ENCODE results near the gene KIAA1217.

The KIAA1217 gene

DNA sequence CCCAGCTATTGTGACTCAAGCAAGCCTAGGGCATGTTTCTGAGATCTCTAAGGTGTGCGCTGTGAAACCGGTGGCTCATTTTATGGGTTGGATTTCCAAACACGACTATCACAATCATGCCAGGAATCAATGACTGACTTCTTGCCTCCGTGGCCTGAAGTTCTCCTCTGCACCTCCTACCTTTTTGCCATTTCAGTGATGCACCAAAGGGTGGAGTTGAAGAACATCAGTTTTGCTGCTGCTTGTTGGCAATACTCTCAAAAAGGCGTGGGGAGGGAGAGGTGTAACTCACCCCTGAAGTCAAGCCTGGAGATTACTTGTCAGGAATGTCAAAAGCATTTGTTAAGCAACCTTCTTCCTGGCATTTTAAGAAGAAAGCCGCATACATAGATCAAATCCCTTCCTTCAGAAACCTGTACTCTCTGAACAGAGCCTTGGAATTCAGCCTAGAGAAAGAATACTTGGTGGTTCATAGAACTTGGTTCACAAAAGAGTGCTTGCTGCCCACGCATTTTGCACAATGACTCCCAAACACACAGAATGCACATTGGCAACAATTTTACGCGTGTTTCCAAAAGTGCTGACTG, 41.0 kb downstream of the KIAA1217 start:
- DNase-seq, result no peak

GRCh38 chr10:24251547-24251946, 42.6 kb downstream of the KIAA1217 start:
- DNase-seq, result no peak

DNA sequence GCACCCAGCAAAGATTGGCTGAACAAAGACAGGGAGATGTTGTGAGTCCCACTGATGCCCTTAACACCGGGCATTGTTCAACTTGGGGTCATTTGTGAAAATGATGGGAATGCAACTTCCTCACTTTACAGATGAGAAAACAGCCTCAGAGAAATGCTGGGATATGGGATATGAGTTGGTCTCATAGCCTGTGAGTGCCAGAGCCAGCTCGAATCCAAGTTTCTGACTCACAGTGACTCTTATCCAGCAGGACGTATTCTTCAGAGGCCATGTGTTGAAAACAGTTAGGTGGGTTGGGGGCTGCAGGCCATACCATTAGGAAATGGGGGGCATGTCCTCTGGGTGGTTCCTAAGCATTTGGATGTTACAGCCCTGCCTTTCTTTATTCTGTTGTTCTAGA, 45.2 kb downstream of the KIAA1217 start:
- DNase-seq, result no peak

GRCh38 chr10:24255115-24255880, 46.4 kb downstream of the KIAA1217 start:
- DNase-seq, result no peak

DNA sequence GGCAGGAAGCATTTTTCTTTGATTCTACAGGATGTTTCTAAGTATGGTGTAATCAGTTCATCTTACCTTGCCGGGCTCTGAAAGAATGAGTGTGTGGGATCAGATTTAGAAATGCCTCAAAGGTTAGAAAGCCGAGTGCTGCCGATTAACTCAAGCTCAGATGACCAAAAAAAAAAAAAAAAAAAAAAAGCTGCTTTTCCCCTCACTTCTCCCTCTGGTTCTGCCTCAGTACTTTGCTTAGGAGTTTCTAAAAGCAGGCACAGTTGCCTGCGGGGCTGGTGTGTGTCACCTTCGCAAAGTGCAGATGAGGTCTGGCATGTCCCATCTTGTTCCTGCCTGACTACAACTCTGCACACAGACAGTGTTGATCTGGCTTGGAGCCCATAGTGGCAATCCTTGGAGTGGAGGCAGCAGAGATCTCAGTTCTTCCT, 47.0 kb downstream of the KIAA1217 start:
- DNase-seq, result no peak

DNA sequence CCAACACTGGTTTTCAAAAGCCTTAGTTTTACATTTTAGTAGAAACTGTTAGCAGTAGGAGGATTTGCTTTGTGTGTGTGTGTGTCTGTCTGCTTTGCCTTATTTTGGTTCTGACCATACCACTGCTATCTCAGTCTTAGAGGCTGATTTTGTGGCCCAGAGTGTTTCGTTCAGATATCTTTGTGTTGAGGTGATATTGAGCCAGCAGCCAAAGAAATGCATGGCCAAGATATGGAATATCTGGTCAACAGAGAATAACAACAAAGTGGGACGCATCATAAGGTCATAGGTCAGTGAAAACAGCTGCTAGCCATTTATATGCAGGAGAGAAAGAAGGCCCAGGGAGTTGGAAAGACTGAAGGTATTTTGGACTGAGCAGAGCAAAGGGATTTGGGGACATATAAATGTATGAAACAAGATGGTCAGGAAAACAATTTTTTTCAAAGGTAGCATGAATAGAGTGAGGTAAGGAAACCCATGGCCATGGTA, 47.7 kb downstream of the KIAA1217 start:
- no peak for DNase-seq

DNA sequence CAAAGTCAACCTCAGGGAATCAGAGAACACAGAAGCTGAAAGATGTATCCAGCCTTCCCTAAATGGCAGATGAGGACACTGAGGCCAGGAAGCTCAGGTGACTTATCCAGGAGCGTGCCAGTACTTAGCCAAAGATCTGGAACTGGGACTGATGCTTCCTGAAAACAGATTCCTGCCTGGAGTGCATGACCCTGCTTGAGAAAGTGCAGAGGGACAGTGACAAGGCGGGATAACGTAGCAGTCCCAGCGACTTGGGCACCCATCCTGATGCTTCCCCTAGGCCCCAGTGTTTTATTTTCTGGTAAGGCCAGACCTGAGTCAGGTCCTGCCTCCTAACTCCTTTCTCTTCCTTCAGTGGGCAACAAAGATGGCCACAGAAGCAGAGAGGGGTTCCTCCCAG, 48.6 kb downstream of the KIAA1217 start:
- no peak for DNase-seq

DNA sequence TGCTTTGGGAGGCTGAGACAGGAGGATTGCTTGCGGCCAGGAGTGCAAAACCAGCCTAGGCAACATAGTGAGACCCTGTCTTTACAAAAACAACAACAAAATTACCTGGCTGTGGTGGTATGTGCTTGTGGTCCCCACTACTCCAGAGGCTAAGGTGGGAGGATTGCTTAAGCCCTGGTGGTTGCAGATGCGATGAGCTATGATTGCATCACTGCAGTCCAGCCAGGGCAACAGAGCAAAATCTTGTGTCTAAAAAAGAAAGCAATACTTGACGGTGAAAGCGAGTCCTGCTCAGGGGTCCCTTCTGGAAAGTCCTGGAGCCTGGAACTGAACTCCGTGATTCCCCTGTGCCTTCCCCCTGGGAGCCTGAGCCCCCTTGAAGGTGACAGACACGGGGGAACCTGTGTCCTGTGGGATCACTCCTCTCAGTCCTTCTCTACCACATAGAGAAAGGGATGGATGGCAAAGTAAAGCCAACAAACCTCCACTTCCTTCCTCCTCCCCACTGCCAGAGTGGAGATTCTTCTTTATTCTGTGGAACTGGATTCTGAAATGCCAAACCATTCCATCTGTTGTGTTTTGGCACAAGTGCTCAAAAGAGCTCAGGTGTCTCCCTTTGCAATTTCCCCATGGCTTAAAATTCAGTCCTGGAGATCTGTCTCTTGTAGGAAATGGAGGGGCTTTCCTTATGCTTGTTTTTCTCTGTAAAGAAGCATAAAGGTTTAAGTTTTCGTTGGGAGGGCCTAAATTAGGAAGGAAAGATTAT, 50.6 kb downstream of the KIAA1217 start:
- no peak for DNase-seq

DNA sequence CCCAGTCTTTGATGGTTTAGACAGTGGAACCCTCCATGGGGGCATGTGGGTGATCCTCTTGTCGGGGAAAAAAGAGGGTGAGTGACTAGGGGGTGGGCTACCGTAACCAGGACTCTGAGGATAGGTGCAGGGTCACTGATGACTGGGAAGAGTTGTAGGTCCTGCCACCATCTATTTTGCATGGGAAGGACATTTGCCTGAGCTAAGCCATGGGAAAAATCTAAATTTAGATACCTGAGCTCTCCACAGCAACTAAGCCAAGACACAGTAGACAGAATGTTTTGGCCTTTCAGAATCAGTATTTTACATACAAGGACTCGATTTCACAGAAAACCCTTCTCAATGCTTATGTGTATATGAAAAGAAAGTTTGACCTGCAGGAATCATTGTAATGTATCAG, 52.7 kb downstream of the KIAA1217 start:
- no peak for DNase-seq

- DNase-seq, result no peak
Observed at GRCh38 chr10:24262929-24263590, 54.1 kb downstream of the KIAA1217 start.

- no peak for DNase-seq
Observed at GRCh38 chr10:24269476-24269875, 60.5 kb downstream of the KIAA1217 start.

DNA sequence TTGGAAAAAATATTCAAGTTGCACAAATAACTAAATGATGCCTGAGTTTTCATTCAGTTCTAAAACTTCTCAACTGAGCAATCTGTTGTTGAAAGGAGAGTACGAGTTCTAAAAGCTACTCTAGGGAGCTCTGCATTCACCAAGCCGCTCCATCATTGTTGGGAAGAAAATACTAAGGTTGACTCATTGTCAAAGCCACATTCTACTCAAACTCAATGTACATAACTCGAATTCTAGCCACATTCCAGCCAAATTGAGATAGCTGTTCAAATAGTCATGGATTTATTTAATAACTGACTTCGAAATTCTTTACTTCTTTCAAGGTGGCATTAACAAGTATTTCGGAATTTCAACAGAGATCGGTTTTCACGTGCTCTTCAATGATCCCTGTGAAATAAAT, 63.4 kb downstream of the KIAA1217 start:
- DNase-seq, result no peak

GRCh38 chr10:24277277-24277676, 68.3 kb downstream of the KIAA1217 start:
- no peak for DNase-seq

- DNase-seq, result no peak
Observed at GRCh38 chr10:24277771-24278170, 68.8 kb downstream of the KIAA1217 start.

- DNase-seq, result no peak
Observed at GRCh38 chr10:24278176-24278889, 69.4 kb downstream of the KIAA1217 start.

DNA sequence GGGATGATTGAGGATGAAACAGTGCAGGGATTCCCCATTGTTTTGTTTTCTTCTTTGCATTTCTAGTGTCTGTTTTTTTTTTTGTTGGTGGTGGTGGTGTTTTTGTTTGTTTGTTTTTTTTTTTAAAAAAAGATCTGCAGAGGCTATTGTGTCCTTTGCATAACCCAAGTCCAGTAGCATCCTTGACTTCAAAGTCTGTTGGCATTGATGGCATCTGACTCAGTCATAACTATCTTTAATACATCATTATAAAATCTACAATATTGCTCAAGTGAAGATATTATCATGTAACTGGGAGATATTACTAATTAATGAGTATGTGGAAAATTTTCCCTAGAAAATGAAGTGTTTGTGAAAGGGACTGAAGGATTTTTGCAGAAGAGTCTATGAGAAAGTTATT, 70.2 kb downstream of the KIAA1217 start:
- no peak for DNase-seq

DNA sequence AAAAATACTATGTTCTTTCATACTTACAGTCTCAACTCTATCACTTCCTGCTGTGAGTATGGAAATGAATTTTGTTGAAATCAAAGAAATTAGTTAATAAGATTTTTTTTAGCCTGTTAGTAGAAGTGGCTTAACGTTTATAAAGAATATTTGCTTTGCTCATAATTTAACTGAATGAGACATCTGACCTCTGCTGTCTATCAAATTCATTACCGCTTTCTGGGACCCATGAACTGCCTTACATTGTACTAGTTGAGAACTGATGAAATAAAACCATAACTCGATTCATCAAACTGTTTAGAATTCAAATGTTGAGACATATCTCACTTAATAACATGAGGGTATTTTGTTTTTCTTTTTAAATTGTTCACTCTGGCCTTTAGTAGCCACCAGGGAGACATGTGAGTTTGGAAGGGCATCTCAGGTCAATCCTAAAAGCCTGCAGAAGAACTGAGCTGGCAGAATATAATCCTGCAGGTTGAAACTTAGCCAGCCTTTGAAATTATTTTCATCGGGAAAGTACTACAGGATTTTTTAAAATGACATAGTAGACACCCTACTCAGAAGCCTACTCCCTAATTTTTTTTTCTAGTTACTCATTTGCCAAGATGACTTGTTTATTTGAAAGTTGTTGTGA, 78.7 kb downstream of the KIAA1217 start:
- no peak for DNase-seq

- DNase-seq, result no peak
Observed at GRCh38 chr10:24288581-24288980, 79.6 kb downstream of the KIAA1217 start.

- DNase-seq, result no peak
Observed at GRCh38 chr10:24289235-24289634, 80.3 kb downstream of the KIAA1217 start.

GRCh38 chr10:24292304-24293293, 83.7 kb downstream of the KIAA1217 start:
- no peak for DNase-seq
